Measurements from ENCODE around the gene GRK1.

GRK1 gene

GRCh38 chr13:113731192-113732175 lies 64.5 kb downstream of the GRK1 start:
- DNase-seq, result no peak

DNA sequence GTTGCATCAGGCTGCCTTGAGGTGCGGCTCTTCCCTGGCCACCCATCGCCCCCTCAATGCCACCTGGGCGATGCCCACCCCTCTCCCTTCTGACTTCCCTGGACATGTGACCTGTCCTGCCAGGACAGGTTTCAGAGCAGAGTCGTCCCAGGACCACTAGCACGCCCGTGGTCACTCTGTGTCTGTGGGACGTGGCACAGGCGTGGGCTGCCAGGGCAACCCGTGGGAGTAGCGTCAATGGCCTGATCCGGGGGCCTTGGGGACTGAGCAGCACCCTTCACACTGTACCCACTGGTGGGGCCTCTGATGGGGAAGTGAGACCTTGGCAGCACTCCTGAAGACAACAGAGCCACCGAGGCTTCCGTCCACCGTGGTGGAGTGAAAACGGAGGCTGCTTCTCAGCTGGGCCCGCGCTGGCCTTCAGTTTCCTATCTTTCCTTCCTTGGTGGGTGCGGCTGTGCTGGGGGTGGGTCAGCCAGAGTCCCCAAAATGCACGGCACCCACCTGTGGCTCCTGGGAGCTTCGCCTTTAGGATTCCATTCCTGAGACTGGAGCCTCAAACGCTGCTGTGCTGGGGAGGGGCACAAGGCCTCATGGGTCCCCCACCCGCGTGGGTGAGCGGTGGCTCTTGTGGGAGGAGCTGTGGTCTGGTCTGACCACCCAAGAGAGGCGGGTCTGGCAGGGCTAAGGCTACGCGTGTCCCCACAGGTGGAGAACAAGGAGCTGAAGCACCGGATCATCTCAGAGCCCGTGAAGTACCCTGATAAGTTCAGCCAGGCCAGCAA lies 65.3 kb downstream of the GRK1 start:
- no peak for DNase-seq

DNA sequence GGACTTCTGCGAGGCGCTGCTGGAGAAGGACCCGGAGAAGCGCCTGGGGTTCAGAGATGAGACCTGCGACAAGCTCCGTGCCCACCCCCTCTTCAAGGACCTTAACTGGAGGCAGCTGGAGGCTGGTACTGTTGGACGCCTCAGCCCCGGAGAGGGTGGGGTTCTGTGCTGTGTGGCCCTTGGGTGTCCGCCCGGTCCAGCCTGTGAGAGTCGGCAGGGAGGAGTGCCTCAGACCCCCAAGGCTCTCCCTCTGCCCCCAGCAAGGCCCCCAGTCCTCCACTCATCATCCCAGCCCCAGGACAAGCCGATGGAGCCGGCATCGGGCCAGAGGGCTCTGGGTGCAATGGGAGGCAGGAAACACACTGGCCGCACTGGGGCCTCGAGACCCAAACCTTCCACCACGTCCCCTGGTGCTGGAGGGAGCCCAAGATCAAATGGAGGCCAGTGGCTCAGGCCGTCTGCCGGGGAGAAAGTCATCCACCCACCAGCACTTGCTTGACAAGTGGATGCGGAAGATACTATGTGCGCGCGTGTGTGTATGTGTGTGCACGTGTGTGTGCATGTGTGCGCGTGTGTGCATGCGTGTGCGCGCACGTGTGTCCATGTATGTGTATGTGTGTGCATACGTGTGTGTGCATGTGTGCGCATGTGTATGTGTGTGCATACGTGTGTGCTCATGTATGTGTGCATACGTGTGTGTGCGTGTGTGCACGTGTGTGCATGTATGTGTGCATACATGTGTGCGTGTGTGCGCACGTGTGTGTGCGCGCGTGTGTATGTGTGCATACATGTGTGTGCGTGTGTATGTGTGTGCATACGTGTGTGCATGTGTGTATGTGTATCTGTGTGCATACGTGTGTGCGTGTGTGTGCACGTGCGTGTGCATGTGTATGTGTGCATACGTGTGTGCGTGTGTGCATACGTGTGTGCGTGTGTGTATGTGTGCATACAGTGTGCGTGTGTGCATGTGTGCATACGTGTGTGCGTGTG lies 66.2 kb downstream of the GRK1 start:
- DNase-seq, result no peak

GRCh38 chr13:113734099-113734825 lies 67.2 kb downstream of the GRK1 start:
- no peak for DNase-seq

DNA sequence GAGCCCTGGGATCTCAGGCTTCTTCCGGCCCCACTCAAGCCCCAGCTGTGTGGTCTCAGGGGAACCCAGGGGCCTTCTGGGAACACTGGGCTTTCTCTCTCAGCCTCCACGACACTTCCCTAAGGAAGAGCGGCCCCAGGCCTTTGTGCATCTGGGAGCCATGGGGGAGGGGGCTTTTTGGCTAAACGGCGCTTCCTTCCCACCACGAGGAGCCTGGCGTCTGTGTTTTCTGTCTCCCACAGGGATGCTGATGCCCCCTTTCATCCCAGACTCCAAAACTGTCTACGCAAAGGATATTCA lies 67.8 kb downstream of the GRK1 start:
- no peak for DNase-seq

GRCh38 chr13:113735194-113735593 lies 68.2 kb downstream of the GRK1 start:
- DNase-seq, result no peak

DNA sequence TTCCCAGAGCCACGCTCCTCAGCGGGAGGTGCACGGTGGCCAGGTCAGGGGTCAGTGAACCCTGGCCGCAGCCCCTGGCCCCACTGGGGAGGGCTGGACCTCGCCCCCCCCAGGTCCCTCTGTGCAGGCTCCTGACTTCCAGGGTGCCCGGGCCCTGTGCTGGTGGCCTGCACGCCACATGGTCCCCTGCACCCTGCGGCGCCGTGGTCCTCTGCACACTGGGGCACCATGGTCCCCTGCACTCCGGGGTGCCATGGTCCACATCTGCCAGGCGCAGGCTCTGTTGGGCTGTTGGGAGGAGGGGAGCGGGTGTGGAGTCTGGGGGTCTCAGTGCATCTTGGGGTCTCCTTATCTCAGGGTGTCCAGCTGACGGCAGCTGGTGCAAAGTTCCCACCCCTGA lies 68.7 kb downstream of the GRK1 start:
- DNase-seq, result no peak

- DNase-seq, result no peak
Observed at GRCh38 chr13:113736258-113736731, 69.3 kb downstream of the GRK1 start.

- DNase-seq, result no peak
Observed at GRCh38 chr13:113737803-113738202, 70.8 kb downstream of the GRK1 start.

GRCh38 chr13:113739527-113740285 lies 72.7 kb downstream of the GRK1 start:
- DNase-seq, result no peak

GRCh38 chr13:113740286-113740556 lies 73.2 kb downstream of the GRK1 start:
- DNase-seq, result no peak

- no peak for DNase-seq
Observed at GRCh38 chr13:113740661-113741060, 73.6 kb downstream of the GRK1 start.

DNA sequence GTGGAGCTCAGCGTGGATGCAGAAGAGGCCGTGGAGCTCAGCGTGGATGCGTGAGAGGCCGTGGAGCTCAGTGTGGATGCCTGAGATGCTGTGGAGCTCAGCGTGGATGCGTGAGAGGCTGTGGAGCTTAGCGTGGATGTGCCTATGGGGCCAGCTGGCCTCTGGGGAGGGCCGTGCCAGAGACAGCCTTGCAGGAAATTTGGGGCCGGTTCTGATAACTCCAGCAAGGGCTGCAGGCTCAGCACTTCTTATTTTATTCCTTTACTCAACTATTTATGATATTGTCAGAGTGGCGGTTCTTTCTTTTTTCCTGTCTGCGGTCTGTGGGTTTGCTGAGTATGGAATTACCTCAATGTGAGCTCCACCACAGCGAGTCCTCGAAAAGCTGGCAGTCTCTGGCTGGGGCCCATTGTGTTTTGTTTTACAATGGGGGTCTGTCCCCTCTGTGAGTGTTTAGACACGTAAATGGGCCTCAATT lies 74.2 kb downstream of the GRK1 start:
- peak; percentile 9 for DNase-seq

GRCh38 chr13:113742000-113742441 lies 75.0 kb downstream of the GRK1 start:
- peak; percentile 2 for DNase-seq

- no peak for DNase-seq
Observed at GRCh38 chr13:113742445-113743120, 75.6 kb downstream of the GRK1 start.

- DNase-seq, result no peak
Observed at GRCh38 chr13:113743366-113744195, 76.6 kb downstream of the GRK1 start.

DNA sequence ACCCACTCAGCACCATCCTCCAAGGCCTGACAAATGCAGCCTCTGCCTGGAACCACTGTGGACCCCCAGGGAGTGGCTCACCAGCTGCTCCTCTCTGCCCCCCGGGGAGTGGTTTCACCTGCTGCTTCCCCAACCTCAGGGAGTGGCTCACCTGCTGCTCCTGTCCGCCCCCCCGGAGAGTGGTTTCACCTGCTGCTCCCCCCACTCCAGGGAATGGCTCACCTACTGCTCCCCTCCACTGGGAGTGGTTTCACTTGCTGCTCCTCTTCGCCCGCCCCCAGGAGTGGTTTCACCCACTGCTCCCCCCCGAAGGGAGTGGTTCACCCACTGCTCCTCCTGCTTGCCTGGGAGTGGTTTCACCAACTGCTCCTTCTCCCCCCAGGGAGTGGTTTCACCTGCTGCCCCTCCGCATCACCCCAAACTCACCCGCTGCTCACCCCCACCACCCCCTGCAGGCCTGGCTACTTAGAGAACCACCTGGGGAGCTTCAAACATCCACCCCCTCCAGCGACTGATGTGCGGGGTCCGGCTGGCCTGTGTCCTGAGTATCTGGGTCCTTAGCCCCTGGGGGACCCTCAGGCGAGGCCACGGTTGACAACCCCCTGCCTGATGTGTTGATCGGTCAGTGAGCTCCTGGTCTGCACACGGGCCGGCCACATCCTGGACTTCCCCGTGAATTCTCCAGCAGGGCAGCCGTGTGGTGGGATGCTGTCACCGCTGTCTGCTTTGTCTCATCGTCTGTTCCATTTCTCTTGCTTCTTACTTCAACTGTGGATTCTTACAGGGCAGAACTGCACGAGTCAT lies 77.4 kb downstream of the GRK1 start:
- DNase-seq, result no peak

DNA sequence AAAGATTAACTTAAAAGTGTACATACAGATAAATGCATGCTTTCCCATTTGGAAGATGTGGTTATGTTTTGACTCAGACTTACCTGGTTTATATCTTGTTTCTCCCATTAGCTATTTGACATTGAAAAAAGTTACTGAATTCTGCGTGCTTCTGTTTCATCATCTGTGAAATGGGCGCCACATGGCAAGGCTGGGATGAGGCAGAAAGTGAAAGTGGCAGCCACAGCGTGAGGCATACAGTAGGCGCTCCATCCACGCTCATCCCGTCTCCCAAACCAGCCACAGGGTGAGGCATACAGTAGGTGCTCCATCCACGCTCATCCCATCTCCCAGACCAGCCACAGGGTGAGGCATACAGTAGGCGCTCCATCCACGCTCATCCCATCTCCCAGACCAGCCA lies 78.0 kb downstream of the GRK1 start:
- DNase-seq, result no peak
